Measurements from ENCODE around the gene RAD50.

DNA sequence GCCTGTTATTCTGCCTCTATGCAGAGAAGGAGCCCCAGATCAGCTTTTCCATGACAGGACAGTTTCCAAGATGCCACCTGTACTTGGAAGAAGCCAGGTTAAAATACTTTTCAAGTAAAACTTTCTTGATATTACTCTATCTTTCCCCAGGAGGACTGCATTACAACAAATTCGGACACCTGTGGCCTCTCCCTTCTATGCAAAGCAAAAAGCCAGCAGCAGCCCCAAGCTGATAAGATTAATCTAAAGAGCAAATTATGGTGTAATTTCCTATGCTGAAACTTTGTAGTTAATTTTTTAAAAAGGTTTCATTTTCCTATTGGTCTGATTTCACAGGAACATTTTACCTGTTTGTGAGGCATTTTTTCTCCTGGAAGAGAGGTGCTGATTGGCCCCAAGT, 116.7 kb downstream of the RAD50 start:
- TF ChIP-seq, protein P1, sequence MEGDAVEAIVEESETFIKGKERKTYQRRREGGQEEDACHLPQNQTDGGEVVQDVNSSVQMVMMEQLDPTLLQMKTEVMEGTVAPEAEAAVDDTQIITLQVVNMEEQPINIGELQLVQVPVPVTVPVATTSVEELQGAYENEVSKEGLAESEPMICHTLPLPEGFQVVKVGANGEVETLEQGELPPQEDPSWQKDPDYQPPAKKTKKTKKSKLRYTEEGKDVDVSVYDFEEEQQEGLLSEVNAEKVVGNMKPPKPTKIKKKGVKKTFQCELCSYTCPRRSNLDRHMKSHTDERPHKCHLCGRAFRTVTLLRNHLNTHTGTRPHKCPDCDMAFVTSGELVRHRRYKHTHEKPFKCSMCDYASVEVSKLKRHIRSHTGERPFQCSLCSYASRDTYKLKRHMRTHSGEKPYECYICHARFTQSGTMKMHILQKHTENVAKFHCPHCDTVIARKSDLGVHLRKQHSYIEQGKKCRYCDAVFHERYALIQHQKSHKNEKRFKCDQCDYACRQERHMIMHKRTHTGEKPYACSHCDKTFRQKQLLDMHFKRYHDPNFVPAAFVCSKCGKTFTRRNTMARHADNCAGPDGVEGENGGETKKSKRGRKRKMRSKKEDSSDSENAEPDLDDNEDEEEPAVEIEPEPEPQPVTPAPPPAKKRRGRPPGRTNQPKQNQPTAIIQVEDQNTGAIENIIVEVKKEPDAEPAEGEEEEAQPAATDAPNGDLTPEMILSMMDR (conservative IDR thresholded peaks at IDR 0.05 in 1 of 2, IDR thresholded peaks at IDR 0.05 in 1 of 2; ENCODE audit: extremely low read depth in 1 of 2, insufficient read depth in 1 of 2, low read depth in 1 of 2, low read length in 2 of 2), result no peak
- TF ChIP-seq EZH2 (IDR thresholded peaks at IDR 0.05; ENCODE audit: borderline replicate concordance, low read length), result no peak

Data from mammary epithelial cell (primary cell).